PFSK-1 (cell line): ENCODE results near the gene DNM3.

ENCODE experiments used
- POLR2AphosphoS5 ChIP-seq: IDR thresholded peaks from 2 replicates; pipeline ENCODE4 v1.6.1; 2012; ENCODE audit warnings: low read depth, mild to moderate bottlenecking, control low read depth, low read length, moderate library complexity
- SIN3A ChIP-seq: IDR thresholded peaks from 2 replicates; pipeline ENCODE4 v1.6.1; 2012; ENCODE audit warnings: mild to moderate bottlenecking, low read length, moderate library complexity, borderline replicate concordance; ENCODE audit not compliant: insufficient read depth
- TAF1 ChIP-seq: IDR thresholded peaks from 2 replicates; pipeline ENCODE4 v1.6.1; 2012; ENCODE audit warnings: low read length, control low read depth, borderline replicate concordance; ENCODE audit not compliant: insufficient read depth
- TF ChIP-seq, protein P1 (sequence below), 2 experiments: IDR thresholded peaks; 2 replicates each; pipeline versions ENCODE4 v1.6.1 to v1.8.0; 2011 to 2012; ENCODE audit warnings: low read depth in 2 of 2, low read length in 2 of 2, control low read depth in 1 of 2, inconsistent platforms in 1 of 2, mild to moderate bottlenecking in 1 of 2, moderate library complexity in 1 of 2; ENCODE audit not compliant: insufficient read depth in 1 of 2

DNA sequence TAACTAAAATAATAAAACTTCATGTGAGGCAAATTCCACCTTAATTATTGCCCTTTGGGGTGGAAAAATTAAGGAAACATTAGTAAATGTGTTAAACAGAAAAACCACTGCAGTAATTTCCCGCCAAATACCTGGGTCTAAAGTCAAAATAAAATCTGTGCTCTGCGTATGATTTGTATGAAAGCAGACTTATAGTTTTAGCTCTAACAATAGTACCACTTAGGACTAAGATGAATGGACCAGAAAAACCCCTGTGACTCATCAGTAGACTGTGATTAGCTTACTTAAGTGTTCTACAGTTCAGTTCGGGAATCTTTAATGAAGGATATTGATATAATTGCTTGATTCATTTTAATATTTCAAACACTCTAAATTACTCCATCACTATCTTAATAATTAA lies 555.9 kb downstream of the DNM3 start:
- TF ChIP-seq, protein P1, sequence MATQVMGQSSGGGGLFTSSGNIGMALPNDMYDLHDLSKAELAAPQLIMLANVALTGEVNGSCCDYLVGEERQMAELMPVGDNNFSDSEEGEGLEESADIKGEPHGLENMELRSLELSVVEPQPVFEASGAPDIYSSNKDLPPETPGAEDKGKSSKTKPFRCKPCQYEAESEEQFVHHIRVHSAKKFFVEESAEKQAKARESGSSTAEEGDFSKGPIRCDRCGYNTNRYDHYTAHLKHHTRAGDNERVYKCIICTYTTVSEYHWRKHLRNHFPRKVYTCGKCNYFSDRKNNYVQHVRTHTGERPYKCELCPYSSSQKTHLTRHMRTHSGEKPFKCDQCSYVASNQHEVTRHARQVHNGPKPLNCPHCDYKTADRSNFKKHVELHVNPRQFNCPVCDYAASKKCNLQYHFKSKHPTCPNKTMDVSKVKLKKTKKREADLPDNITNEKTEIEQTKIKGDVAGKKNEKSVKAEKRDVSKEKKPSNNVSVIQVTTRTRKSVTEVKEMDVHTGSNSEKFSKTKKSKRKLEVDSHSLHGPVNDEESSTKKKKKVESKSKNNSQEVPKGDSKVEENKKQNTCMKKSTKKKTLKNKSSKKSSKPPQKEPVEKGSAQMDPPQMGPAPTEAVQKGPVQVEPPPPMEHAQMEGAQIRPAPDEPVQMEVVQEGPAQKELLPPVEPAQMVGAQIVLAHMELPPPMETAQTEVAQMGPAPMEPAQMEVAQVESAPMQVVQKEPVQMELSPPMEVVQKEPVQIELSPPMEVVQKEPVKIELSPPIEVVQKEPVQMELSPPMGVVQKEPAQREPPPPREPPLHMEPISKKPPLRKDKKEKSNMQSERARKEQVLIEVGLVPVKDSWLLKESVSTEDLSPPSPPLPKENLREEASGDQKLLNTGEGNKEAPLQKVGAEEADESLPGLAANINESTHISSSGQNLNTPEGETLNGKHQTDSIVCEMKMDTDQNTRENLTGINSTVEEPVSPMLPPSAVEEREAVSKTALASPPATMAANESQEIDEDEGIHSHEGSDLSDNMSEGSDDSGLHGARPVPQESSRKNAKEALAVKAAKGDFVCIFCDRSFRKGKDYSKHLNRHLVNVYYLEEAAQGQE (IDR thresholded peaks at IDR 0.05; ENCODE audit: insufficient read depth in 1 of 2, low read depth in 2 of 2, low read length in 2 of 2), result no peak
- no peak for TF ChIP-seq POLR2AphosphoS5
- TF ChIP-seq SIN3A, result no peak
- TF ChIP-seq TAF1, result no peak
